Spinal cord (tissue), 10 donors: ENCODE results near the gene CDAN1. TPM values are rescaled to one million over a fixed set of nuclear protein-coding genes. Genes with fewer than 3 reads are reported as not detected.

Experiments used
- DNase-seq, 6 donors: peaks; one replicate each; pipeline versions ENCODE4 v3.0.0 to v3.0.0-alpha.2; 2013 to 2015; ENCODE audit warnings: low spot score in 6 of 6, low read depth in 4 of 6
- H3K27ac ChIP-seq: one replicate; pipeline ENCODE4 v1.5.1; 2013; ENCODE audit warnings: low read depth, low read length, control low read depth
- H3K27me3 ChIP-seq: one replicate; pipeline ENCODE4 v1.6.1; 2013; ENCODE audit warnings: low read length; ENCODE audit not compliant: control insufficient read depth, insufficient read depth
- H3K36me3 ChIP-seq: one replicate; pipeline ENCODE4 v1.6.1; 2013; ENCODE audit warnings: low read length; ENCODE audit not compliant: control insufficient read depth, insufficient read depth
- H3K4me1 ChIP-seq: one replicate; pipeline ENCODE4 v1.6.1; 2013; ENCODE audit warnings: low read length; ENCODE audit not compliant: control insufficient read depth, insufficient read depth
- H3K4me3 ChIP-seq: one replicate; pipeline ENCODE4 v1.5.1; 2013; ENCODE audit warnings: low read depth, low read length, control low read depth
- H3K9me3 ChIP-seq: one replicate; pipeline ENCODE4 v1.6.1; 2013; ENCODE audit warnings: low read length; ENCODE audit not compliant: control insufficient read depth, insufficient read depth
- WGBS: methylation state at CpG from one replicate; pipeline ENCODE4 v1.1.5; 2013; ENCODE audit warnings: missing lambda C conversion rate; ENCODE audit not compliant: insufficient coverage; 5-methylcytosine and 5-hydroxymethylcytosine counted together
- polyA plus RNA-seq, 2 donors: library from polyadenylated mRNA; unstranded; fragments of 120-200 nt; gene quantifications; one replicate each; pipeline ENCODE4 v1.2.1, GENCODE V29; 2013; ENCODE audit not compliant: insufficient read length in 2 of 2
- total RNA-seq, 2 donors: library from RNA; depleted of rRNA in 1 of 2; stranded (reverse); fragments of 120-200 nt in 1 of 2; fragments of >200 nt in 1 of 2; gene quantifications; one replicate each; pipeline versions ENCODE4 v1.2.3 to v1.2.4, GENCODE V29; 2013 to 2014
- donor health status: healthy.

Gene CDAN1
- total and polyA plus RNA-seq, 4 donors, result 9.9 to 23.1 (median 17.5) TPM

GRCh38 chr15:42696626-42697025 is 40.3 kb downstream of the CDAN1 start:
- WGBS, result 82% methylated on average over 4 of the region's 5 CpGs
- Histone ChIP-seq H3K27ac (no peak overlapping the region), H3K4me3 (no peak overlapping the region), H3K9me3 (peaks cover 2% of the 10 kb centered on the region), H3K36me3 (peaks cover 46% of the 10 kb centered on the region), H3K4me1 (no peaks in the 10 kb centered on the region), H3K27me3 (no peaks in the 10 kb centered on the region)
- DNase-seq, result no peak

- peaks cover 53% of the 10 kb centered on the region for H3K36me3 ChIP-seq
- no peaks in the 10 kb centered on the region for H3K4me1 ChIP-seq
- no peaks in the 10 kb centered on the region for H3K9me3 ChIP-seq
- H3K4me3 ChIP-seq, result no peak overlapping the region
- no peak for DNase-seq
- H3K27me3 ChIP-seq, result no peaks in the 10 kb centered on the region
- H3K27ac ChIP-seq, result no peak overlapping the region
- 79% methylated on average over 5 of the region's 6 CpGs for WGBS
Observed at GRCh38 chr15:42695527-42696071, 41.3 kb downstream of the CDAN1 start.

GRCh38 chr15:42694398-42694797 is 42.5 kb downstream of the CDAN1 start:
- Histone ChIP-seq H3K9me3 (no peaks in the 10 kb centered on the region), H3K4me1 (no peaks in the 10 kb centered on the region), H3K27me3 (no peaks in the 10 kb centered on the region), H3K4me3 (no peak overlapping the region), H3K36me3 (peaks cover 52% of the 10 kb centered on the region), H3K27ac (no peak overlapping the region)
- DNase-seq, result no peak
- WGBS, result 96% methylated on average over 10 of the region's 10 CpGs

GRCh38 chr15:42693942-42694341 is 43.0 kb downstream of the CDAN1 start:
- H3K4me3 ChIP-seq, result no peak overlapping the region
- H3K36me3 ChIP-seq, result peaks cover 54% of the 10 kb centered on the region
- H3K27ac ChIP-seq, result no peak overlapping the region
- no peak for DNase-seq
- 99% methylated on average over 6 of the region's 6 CpGs for WGBS
- no peaks in the 10 kb centered on the region for H3K27me3 ChIP-seq
- no peaks in the 10 kb centered on the region for H3K4me1 ChIP-seq
- H3K9me3 ChIP-seq, result no peaks in the 10 kb centered on the region

- Histone ChIP-seq H3K27ac (no peak overlapping the region), H3K9me3 (no peaks in the 10 kb centered on the region), H3K4me1 (no peaks in the 10 kb centered on the region), H3K4me3 (no peak overlapping the region), H3K27me3 (no peaks in the 10 kb centered on the region), H3K36me3 (peaks cover 57% of the 10 kb centered on the region)
- WGBS, result 100% methylated on average over 6 of the region's 6 CpGs
- no peak for DNase-seq
Observed at GRCh38 chr15:42693496-42693895, 43.4 kb downstream of the CDAN1 start.

- H3K36me3 ChIP-seq, result peaks cover 58% of the 10 kb centered on the region
- 98% methylated on average over 4 of the region's 4 CpGs for WGBS
- H3K4me1 ChIP-seq, result no peaks in the 10 kb centered on the region
- no peaks in the 10 kb centered on the region for H3K27me3 ChIP-seq
- no peak overlapping the region for H3K27ac ChIP-seq
- H3K4me3 ChIP-seq, result no peak overlapping the region
- no peaks in the 10 kb centered on the region for H3K9me3 ChIP-seq
- no peak for DNase-seq
Observed at GRCh38 chr15:42692997-42693396, 43.9 kb downstream of the CDAN1 start.

- no peak overlapping the region for H3K4me3 ChIP-seq
- H3K9me3 ChIP-seq, result no peaks in the 10 kb centered on the region
- H3K27ac ChIP-seq, result no peak overlapping the region
- H3K36me3 ChIP-seq, result peaks cover 55% of the 10 kb centered on the region
- WGBS, result no CpG with 5 or more reads among the region's 1 CpG
- H3K27me3 ChIP-seq, result no peaks in the 10 kb centered on the region
- H3K4me1 ChIP-seq, result no peaks in the 10 kb centered on the region
- no peak for DNase-seq
Observed at GRCh38 chr15:42692536-42692935, 44.4 kb downstream of the CDAN1 start.

- 95% methylated on average over 9 of the region's 9 CpGs for WGBS
- H3K9me3 ChIP-seq, result no peaks in the 10 kb centered on the region
- H3K27me3 ChIP-seq, result no peaks in the 10 kb centered on the region
- peaks cover 55% of the 10 kb centered on the region for H3K36me3 ChIP-seq
- no peak overlapping the region for H3K4me3 ChIP-seq
- no peak overlapping the region for H3K27ac ChIP-seq
- no peaks in the 10 kb centered on the region for H3K4me1 ChIP-seq
- DNase-seq, result no peak
Observed at GRCh38 chr15:42691770-42692169, 45.2 kb downstream of the CDAN1 start.

- H3K4me3 ChIP-seq, result no peak overlapping the region
- no peak for DNase-seq
- H3K9me3 ChIP-seq, result no peaks in the 10 kb centered on the region
- WGBS, result 100% methylated on average over 4 of the region's 4 CpGs
- no peaks in the 10 kb centered on the region for H3K27me3 ChIP-seq
- no peaks in the 10 kb centered on the region for H3K4me1 ChIP-seq
- H3K36me3 ChIP-seq, result peaks cover 55% of the 10 kb centered on the region
- H3K27ac ChIP-seq, result no peak overlapping the region
Observed at GRCh38 chr15:42691308-42691707, 45.6 kb downstream of the CDAN1 start.

GRCh38 chr15:42688301-42688700 is 48.6 kb downstream of the CDAN1 start:
- WGBS, result 94% methylated on average over 3 of the region's 3 CpGs
- no peak for DNase-seq
- Histone ChIP-seq H3K4me3 (no peak overlapping the region), H3K9me3 (no peaks in the 10 kb centered on the region), H3K36me3 (peaks cover 38% of the 10 kb centered on the region), H3K27me3 (no peaks in the 10 kb centered on the region), H3K27ac (no peak overlapping the region), H3K4me1 (no peaks in the 10 kb centered on the region)
